Lower lobe of right lung (tissue), 2 donors: ENCODE measurements around the gene MYL5. TPM values are rescaled to one million over a fixed set of nuclear protein-coding genes. Genes with fewer than 3 reads are reported as not detected.
"Not testable (repeated sequence)": the region's sequence is repeated elsewhere in the genome, so short reads cannot be mapped to it uniquely, and the experiment has no call there.

ENCODE experiments used
- ATAC-seq, 2 donors: fragments of 200-7000 bp; cut with Tn5 transposase; one replicate each; pipeline ENCODE4 v1.9.1; 2020 to 2022; ENCODE audit warnings: mild to moderate bottlenecking in 2 of 2, moderate library complexity in 2 of 2
- DNase-seq: peaks from one replicate; pipeline ENCODE4 v3.0.0-alpha.2; 2020
- H3K27ac ChIP-seq: fragments of 200-600 bp; one replicate; pipeline ENCODE4 v1.8.0; 2022
- H3K27me3 ChIP-seq: fragments of 200-600 bp; one replicate; pipeline ENCODE4 v1.8.0; 2022; ENCODE audit warnings: low read depth
- H3K36me3 ChIP-seq: fragments of 200-600 bp; one replicate; pipeline ENCODE4 v1.8.0; 2022; ENCODE audit warnings: mild to moderate bottlenecking
- H3K4me1 ChIP-seq: fragments of 200-600 bp; one replicate; pipeline ENCODE4 v1.8.0; 2022
- H3K4me3 ChIP-seq: fragments of 200-600 bp; one replicate; pipeline ENCODE4 v1.8.0; 2022; ENCODE audit warnings: mild to moderate bottlenecking
- H3K9me3 ChIP-seq: fragments of 200-600 bp; one replicate; pipeline ENCODE4 v1.8.0; 2022
- intact Hi-C: fragments of 100-400 bp; cut with DNase I; formaldehyde crosslinking; loops from one replicate; pipeline ENCODE4 v1.11.0; 2022
- total RNA-seq: library from RNA; stranded (reverse); fragmentation: NEBNext Ultra II Directional; extraction: Animal tissue kit (Norgen Biotek cat#: 25700); gene quantifications from one replicate; pipeline ENCODE4 v1.2.1, GENCODE V29; 2021
- TF ChIP-seq, protein P1 (sequence below): fragments of 200-600 bp; IDR thresholded peaks from one replicate; pipeline ENCODE4 v1.8.0; 2022; ENCODE audit warnings: antibody characterized with exemption, mild to moderate bottlenecking
- donor health status: DM: no; HTN: yes; CAD: no; lungs with severe emphysema.

MYL5 gene
- total RNA-seq, 1 donor from 2014 or later = 9.7 TPM

DNA sequence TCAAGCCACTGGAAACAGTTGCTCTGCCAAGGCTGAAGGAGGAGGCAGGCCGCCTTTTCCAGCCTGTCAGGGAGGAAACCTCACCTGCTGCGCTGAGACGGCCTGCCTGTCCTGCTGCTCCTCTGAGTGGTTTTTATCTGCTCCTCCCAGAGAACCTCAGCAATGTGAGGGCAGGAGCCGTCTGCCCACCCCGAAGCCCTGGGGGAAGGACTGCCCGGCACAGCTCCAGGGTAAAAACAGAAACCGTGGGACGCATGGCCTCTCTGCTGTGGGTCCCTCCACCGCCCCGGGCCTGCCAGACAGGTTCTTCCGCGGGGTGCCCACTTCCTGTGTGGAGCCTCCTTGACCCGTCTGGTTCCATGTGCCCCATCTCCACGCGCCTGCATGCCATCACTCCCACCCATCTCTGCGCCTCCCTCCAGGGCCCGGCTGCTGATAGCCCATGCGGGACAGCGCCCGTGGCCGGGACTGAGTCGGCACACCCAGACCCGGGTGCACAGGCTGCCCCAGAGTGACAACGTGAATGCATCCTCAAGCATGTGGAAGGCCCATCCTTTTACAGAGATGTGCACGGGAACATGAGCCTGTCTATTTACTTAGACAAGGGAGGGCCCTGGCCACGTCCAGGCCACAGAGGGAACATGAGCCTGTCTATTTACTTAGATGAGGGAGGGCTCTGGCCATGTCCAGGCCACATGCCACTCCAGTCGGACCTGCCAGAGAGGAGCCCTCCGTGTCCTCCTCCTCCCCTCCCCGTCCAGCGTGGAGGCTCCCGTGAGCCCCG lies 18.6 kb downstream of the MYL5 start:
- H3K9me3 ChIP-seq = no peaks in the 10 kb centered on the region
- no peaks in the 10 kb centered on the region for H3K27me3 ChIP-seq
- DNase-seq = no peak
- intact Hi-C loops = no loop called here
- ATAC-seq = no peak
- TF ChIP-seq, protein P1, sequence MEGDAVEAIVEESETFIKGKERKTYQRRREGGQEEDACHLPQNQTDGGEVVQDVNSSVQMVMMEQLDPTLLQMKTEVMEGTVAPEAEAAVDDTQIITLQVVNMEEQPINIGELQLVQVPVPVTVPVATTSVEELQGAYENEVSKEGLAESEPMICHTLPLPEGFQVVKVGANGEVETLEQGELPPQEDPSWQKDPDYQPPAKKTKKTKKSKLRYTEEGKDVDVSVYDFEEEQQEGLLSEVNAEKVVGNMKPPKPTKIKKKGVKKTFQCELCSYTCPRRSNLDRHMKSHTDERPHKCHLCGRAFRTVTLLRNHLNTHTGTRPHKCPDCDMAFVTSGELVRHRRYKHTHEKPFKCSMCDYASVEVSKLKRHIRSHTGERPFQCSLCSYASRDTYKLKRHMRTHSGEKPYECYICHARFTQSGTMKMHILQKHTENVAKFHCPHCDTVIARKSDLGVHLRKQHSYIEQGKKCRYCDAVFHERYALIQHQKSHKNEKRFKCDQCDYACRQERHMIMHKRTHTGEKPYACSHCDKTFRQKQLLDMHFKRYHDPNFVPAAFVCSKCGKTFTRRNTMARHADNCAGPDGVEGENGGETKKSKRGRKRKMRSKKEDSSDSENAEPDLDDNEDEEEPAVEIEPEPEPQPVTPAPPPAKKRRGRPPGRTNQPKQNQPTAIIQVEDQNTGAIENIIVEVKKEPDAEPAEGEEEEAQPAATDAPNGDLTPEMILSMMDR = no peak
- peaks cover 18% of the 10 kb centered on the region for H3K4me1 ChIP-seq
- H3K4me3 ChIP-seq = no peak overlapping the region
- no peaks in the 10 kb centered on the region for H3K36me3 ChIP-seq
- H3K27ac ChIP-seq = no peak overlapping the region

DNA sequence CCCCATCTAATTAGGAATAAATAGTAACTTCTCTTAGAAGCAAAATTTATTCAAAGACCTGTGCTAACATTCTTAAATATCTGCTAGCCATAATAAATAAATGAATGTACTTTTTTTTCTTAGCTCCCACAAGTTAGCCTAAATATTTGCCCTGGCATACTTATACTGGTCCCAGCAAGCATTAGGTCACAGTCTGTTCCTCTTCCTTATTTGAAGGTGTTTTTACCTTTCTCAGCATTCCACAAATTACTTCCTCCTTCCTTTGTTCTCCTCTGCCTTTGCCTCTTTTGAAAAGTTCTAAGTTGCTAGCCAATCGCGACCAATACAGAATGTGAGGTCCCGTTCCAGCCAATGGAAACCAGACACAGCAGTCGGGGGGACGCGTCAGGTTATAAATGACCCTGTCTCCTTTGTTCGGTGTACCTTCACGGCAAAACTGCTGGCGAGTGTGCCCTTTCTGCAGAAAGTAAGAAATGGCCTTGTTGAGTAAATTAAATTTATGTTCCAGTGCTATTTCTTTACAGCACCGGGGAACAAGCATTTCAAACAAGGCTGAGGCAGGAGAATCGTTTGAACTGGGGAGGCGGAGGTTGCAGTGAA lies 20.1 kb downstream of the MYL5 start:
- not testable (repeated sequence) for H3K4me1 ChIP-seq, H3K27ac ChIP-seq, DNase-seq

DNA sequence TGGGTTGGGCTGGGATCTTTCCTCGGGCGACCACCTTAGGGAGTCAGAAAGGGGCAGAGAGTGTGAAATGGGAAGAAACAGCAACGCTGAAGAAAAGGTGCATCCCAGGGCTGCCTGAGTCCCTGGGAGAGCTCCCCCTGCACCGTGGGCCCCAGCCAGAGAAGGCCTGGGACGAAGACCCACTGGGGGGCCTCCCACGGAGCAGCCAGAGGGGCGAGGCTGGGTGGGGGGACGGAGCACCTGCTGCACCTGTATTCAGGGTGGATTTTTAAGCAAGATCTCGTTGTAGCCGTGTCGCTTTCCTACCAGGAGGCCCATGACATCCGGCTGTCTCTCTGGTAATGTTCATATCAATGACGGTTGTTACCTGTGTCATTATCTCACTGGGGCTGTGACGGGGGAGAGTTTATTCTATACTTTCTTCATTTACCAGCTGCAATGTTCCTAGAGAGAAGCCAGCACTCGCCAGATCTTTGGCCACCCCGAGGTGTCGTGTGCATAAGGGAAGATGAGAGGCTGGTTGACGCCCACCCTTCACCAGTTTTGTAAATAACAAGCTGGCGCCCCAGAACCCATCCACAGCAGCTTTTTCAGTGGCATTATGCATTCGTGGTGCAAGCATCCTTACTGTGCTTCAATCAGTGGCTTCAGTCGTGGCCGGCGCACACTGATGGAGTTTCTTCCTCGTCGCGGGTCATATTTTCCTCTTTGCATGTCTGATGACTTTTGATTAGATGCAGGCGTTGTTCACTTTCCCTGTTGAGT lies 25.7 kb downstream of the MYL5 start:
- H3K4me3 ChIP-seq = no peak overlapping the region
- TF ChIP-seq, protein P1 = no peak
- intact Hi-C loops = no loop called here
- H3K27me3 ChIP-seq = no peaks in the 10 kb centered on the region
- H3K9me3 ChIP-seq = no peaks in the 10 kb centered on the region
- ATAC-seq (no peak), DNase-seq (no peak)
- peak overlapping the region; percentile 71 for H3K27ac ChIP-seq
- H3K36me3 ChIP-seq = no peaks in the 10 kb centered on the region
- H3K4me1 ChIP-seq = peaks cover 5% of the 10 kb centered on the region

More for the DNA sequence above, 20.1 kb downstream of the MYL5 start:
- intact Hi-C loops, ATAC-seq, H3K27me3 ChIP-seq, H3K4me3 ChIP-seq, H3K9me3 ChIP-seq, H3K36me3 ChIP-seq: not testable (repeated sequence)

DNA sequence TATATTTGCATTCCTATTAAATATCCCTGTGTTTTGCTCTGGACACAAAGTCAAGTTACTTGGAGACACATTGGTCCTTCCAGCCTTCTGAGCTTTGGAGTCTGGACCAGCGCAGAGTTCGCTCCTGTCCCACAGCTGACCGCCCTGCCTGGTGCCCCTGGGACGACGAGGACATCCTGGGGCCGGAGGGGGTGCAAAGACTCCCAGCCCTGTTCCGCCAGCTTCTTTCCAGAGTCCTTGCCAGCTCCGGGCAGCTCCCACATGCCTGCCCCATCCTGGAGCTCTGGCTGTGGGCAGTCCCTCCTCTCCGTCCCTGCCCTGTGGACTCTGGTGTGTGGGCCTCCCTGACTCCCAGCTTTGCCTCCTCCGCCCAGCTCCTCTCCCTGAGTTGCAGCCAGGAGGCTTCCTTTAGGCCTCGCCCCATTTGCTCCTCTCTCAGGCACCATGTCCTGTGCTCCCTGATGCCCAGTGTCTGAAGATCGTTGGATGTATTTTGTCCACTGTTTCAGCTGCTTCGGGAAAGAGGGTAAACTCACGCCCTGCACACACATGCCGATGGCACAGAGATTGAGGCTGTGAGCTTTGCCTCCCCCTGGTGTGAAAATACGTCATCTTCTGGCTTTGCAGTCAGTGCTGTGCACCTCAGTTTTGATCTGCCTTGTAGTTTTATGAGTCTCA lies 26.4 kb downstream of the MYL5 start:
- Histone ChIP-seq H3K9me3 (no peaks in the 10 kb centered on the region), H3K27ac (no peak overlapping the region), H3K4me3 (no peak overlapping the region), H3K4me1 (peaks cover 5% of the 10 kb centered on the region), H3K36me3 (no peaks in the 10 kb centered on the region), H3K27me3 (no peaks in the 10 kb centered on the region)
- DNase-seq (no peak), ATAC-seq (no peak)
- intact Hi-C loops = no loop called here
- TF ChIP-seq, protein P1 = no peak

DNA sequence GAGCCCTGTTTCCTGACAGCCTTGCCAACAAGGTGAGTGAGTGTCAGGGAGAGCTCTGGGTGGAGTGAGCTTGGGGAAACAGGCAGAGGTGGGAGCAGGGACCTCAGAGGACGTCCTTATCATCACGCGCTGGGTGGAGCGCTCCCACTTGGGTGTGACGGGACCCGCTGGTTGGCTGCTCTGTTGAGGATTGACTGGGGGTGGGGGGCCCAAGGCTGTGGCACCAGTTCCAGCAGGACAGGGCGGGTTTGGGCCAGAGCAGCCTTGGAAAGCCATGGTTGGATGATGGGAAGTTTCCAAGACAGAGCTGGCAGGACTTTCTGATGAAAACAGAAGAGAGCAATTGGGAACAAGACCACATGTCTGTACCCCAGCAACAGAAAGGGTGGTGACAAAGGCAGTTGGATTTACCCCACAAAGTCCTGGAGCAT lies 28.3 kb downstream of the MYL5 start:
- no peaks in the 10 kb centered on the region for H3K9me3 ChIP-seq
- no peak for DNase-seq
- H3K36me3 ChIP-seq = no peaks in the 10 kb centered on the region
- ATAC-seq = no peak
- TF ChIP-seq, protein P1 = no peak
- no peaks in the 10 kb centered on the region for H3K27me3 ChIP-seq
- H3K4me3 ChIP-seq = no peak overlapping the region
- intact Hi-C loops = no loop called here
- H3K4me1 ChIP-seq = peaks cover 11% of the 10 kb centered on the region
- no peak overlapping the region for H3K27ac ChIP-seq
